Aorta (tissue), 5 donors: ENCODE data around the gene SLC39A13. TPM values are rescaled to one million over a fixed set of nuclear protein-coding genes. Genes with fewer than 3 reads are reported as not detected.

ENCODE experiments used
- ATAC-seq: fragments of 200-7000 bp; cut with Tn5 transposase; one replicate; pipeline ENCODE4 v1.9.1; 2022; ENCODE audit warnings: moderate library complexity; ENCODE audit not compliant: low FRiP score
- DNase-seq, 2 donors: peaks; one replicate each; pipeline ENCODE4 v3.0.0-alpha.2; 2020
- H3K27ac ChIP-seq, 2 donors: one replicate each; pipeline ENCODE4 v1.5.1; 2013; ENCODE audit warnings: low read length in 2 of 2, mild to moderate bottlenecking in 2 of 2, moderate library complexity in 2 of 2, control low read depth in 1 of 2, inconsistent platforms in 1 of 2, low read depth in 1 of 2
- H3K27me3 ChIP-seq, 2 donors: one replicate each; pipeline ENCODE4 v1.6.1; 2013; ENCODE audit warnings: control low read depth in 1 of 2, low read length in 1 of 2, mild to moderate bottlenecking in 1 of 2, moderate library complexity in 1 of 2; ENCODE audit not compliant: insufficient read depth in 2 of 2, control insufficient read depth in 1 of 2
- H3K36me3 ChIP-seq, 2 donors: one replicate each; pipeline ENCODE4 v1.6.1; 2013; ENCODE audit warnings: control low read depth in 1 of 2, low read length in 1 of 2, mild to moderate bottlenecking in 1 of 2; ENCODE audit not compliant: insufficient read depth in 2 of 2, control insufficient read depth in 1 of 2
- H3K4me1 ChIP-seq, 2 donors: one replicate each; pipeline ENCODE4 v1.6.1; 2013; ENCODE audit warnings: low read length in 2 of 2, control low read depth in 1 of 2, mild to moderate bottlenecking in 1 of 2, moderate library complexity in 1 of 2; ENCODE audit not compliant: insufficient read depth in 2 of 2, control insufficient read depth in 1 of 2
- H3K4me3 ChIP-seq, 2 donors: one replicate each; pipeline ENCODE4 v1.5.1; 2013; ENCODE audit warnings: low read length in 2 of 2, control low read depth in 1 of 2, mild to moderate bottlenecking in 1 of 2
- H3K9me3 ChIP-seq: one replicate; pipeline ENCODE4 v1.6.1; 2013; ENCODE audit warnings: mild to moderate bottlenecking, low read length; ENCODE audit not compliant: control insufficient read depth
- WGBS, 2 donors: extraction: QIAGEN DNeasy Blood & Tissue Kit; methylation state at CpG; one replicate each; pipeline ENCODE4 v1.1.7; 2013; 5-methylcytosine and 5-hydroxymethylcytosine counted together
- intact Hi-C, 2 donors: fragments of 100-400 bp; cut with DNase I; formaldehyde crosslinking; loops; one replicate each; pipeline versions ENCODE4 v1.14.2 to v1.15.0; 2022
- polyA plus RNA-seq, 2 donors: library from polyadenylated mRNA; stranded (reverse); fragments of 200-250 nt; gene quantifications; one replicate each; pipeline ENCODE4 v1.2.3, GENCODE V29; 2013
- total RNA-seq, 2 donors: library from RNA; stranded (reverse); fragmentation: NEBNext Ultra II Directional; extraction: Animal tissue kit (Norgen Biotek cat#: 25700); gene quantifications; one replicate each; pipeline ENCODE4 v1.2.1, GENCODE V29; 2021
- donor health status: healthy with polysubstance abuse.
- donor health status: Bipolar disorder and iron deficiency.
- donor health status: DM: no; HTN: no; CAD: no.
- donor health status: DM: no; HTN: no; CAD: no.
- donor health status: DM: yes; HTN: yes; CAD: no.

The SLC39A13 gene
- total and polyA plus RNA-seq, 4 donors: 34.7 to 118 (median 82.0) TPM

DNA sequence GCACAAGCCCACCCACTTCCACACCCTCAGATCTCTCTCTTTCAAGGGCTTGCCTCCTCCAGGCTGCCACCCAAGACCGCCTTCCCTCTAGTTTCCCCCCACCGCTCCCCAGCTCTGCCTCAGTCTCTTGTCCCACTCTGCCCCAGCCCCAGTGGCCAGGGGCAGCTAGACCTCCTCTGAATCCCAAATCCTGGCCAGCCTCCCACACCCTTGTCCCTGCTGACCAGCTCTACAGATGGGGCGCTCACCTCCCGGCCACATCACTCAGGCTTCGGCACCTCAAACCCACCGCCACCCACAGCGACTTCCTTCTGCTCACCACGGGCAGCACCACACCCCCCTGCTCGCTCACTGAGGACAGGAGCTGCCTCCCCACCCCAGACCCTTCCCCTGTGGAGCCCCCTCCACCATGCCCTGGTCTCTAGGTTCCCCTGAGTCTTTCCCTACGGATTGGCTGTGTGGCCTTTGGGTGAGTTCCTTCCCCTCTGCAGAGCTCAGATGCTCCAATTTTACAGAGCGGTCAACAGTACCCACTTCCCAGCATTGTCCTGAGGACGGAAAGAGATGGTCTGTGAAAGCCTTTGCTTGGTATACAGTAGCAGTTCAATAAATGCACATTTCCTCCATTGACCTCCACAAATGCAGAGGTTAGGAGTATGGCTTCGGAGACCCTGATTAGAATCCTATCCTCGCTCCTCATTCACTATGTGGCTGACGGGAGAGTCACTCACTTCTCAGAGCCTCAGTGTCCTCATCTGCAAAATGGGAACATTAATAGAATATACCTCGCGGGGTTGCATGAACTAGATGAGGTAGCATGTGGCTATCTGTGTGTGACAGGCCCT lies 18.6 kb upstream of the SLC39A13 start:
- intact Hi-C loops: no loop called here
- no peak for ATAC-seq
- no peak overlapping the region for H3K27ac ChIP-seq
- no peak overlapping the region for H3K4me3 ChIP-seq
- H3K4me1 ChIP-seq: no peaks in the 10 kb centered on the region
- H3K9me3 ChIP-seq: no peaks in the 10 kb centered on the region
- no peak for DNase-seq
- 89 to 90% methylated on average over 17 of the region's 17 CpGs for WGBS, 2 donors
- H3K27me3 ChIP-seq: no peaks in the 10 kb centered on the region
- no peaks in the 10 kb centered on the region for H3K36me3 ChIP-seq

GRCh38 chr11:47390422-47390760 lies 18.0 kb upstream of the SLC39A13 start:
- DNase-seq (no peak), ATAC-seq (no peak)
- WGBS, 2 donors: 92 to 96% methylated on average over 6 of the region's 6 CpGs
- H3K27me3 ChIP-seq: no peaks in the 10 kb centered on the region
- no peaks in the 10 kb centered on the region for H3K9me3 ChIP-seq
- intact Hi-C loops: no loop called here
- H3K27ac ChIP-seq: no peak overlapping the region
- no peaks in the 10 kb centered on the region for H3K4me1 ChIP-seq
- no peak overlapping the region for H3K4me3 ChIP-seq
- H3K36me3 ChIP-seq: no peaks in the 10 kb centered on the region

DNA sequence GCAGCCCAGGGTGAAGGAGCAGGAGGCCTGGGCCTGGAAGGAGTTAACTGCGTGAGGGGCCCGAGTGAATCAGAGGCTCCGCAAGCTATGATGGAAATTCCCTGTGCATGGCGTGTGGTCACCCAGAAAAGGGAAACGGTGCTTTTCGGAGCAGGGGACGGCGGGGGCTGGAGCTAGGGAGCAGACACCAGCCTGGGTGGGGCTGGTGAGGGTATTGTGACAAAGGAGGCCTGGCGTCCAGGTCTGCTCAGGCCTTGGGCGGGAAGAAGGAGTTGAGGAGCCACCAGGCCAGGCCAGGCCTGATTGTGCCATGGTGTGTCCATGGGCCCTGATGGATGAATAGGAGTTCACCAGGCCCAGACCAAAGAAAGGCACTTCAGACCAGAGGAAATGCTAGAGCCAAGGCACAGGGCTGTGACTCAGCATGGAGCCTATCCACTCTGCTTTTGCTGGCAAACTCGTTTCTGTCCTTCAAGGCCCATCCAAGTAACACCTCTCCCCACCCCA lies 17.3 kb upstream of the SLC39A13 start:
- no peaks in the 10 kb centered on the region for H3K27me3 ChIP-seq
- no peaks in the 10 kb centered on the region for H3K4me1 ChIP-seq
- H3K4me3 ChIP-seq: no peak overlapping the region
- no peak overlapping the region for H3K27ac ChIP-seq
- WGBS, 2 donors: 85% methylated on average over 11 of the region's 11 CpGs
- intact Hi-C loops: no loop called here
- no peaks in the 10 kb centered on the region for H3K36me3 ChIP-seq
- peak in 1 of 2 donors; percentile 86 for DNase-seq
- no peaks in the 10 kb centered on the region for H3K9me3 ChIP-seq
- ATAC-seq: no peak

- no peak overlapping the region for H3K4me3 ChIP-seq
- intact Hi-C loops: no loop called here
- 93 to 94% methylated on average over 15 to 16 of the region's 16 CpGs for WGBS, 2 donors
- no peaks in the 10 kb centered on the region for H3K4me1 ChIP-seq
- H3K27me3 ChIP-seq: no peaks in the 10 kb centered on the region
- no peak for ATAC-seq
- H3K36me3 ChIP-seq: no peaks in the 10 kb centered on the region
- no peak overlapping the region for H3K27ac ChIP-seq
- no peaks in the 10 kb centered on the region for H3K9me3 ChIP-seq
- no peak for DNase-seq
Observed at GRCh38 chr11:47391711-47392432, 16.5 kb upstream of the SLC39A13 start.

DNA sequence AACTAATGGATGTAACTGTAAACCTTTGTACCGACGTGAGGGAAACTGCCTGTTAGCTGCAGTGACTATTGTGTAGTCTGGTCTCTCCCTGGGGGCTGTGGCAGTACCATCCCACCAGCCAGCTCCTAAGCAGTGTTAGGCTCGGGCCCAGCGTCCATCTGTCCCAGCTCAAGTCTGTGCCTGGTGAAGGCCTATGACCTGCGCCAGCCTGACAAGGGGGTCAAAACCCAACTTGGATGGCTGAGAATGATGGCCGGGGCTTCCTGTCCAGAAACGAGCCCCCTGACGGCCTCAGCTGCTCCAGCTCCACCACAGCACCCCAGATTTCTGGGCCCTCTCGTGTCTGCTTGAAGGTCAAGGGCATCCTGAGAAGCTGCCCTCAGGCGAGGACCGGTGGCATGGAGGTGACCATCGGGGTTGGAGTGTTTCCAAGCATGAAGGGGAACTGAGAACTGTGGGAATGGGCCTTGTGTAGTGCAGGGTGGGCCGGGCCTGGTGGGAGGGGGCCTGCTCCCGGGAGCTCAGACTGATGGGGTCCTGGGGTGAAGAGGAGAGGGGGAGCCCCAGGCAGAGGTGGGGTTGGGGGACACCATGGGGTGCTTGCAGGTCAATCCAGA lies 15.7 kb upstream of the SLC39A13 start:
- no peaks in the 10 kb centered on the region for H3K9me3 ChIP-seq
- H3K27me3 ChIP-seq: no peaks in the 10 kb centered on the region
- H3K36me3 ChIP-seq: no peaks in the 10 kb centered on the region
- DNase-seq (no peak), ATAC-seq (no peak)
- intact Hi-C loops: no loop called here
- H3K27ac ChIP-seq: no peak overlapping the region
- H3K4me3 ChIP-seq: no peak overlapping the region
- WGBS, 2 donors: 88% methylated on average over 14 of the region's 14 CpGs
- no peaks in the 10 kb centered on the region for H3K4me1 ChIP-seq

GRCh38 chr11:47393163-47394049 lies 15.0 kb upstream of the SLC39A13 start:
- no peaks in the 10 kb centered on the region for H3K27me3 ChIP-seq
- no peaks in the 10 kb centered on the region for H3K9me3 ChIP-seq
- intact Hi-C loops: no loop called here
- DNase-seq (peak in 1 of 2 donors; percentile 80), ATAC-seq (peak; percentile 54)
- H3K4me1 ChIP-seq: no peaks in the 10 kb centered on the region
- H3K4me3 ChIP-seq: no peak overlapping the region
- no peaks in the 10 kb centered on the region for H3K36me3 ChIP-seq
- WGBS, 2 donors: 81 to 83% methylated on average over 20 of the region's 20 CpGs
- no peak overlapping the region for H3K27ac ChIP-seq

GRCh38 chr11:47394050-47394321 lies 14.4 kb upstream of the SLC39A13 start:
- Histone ChIP-seq H3K4me3 (no peak overlapping the region), H3K27me3 (no peaks in the 10 kb centered on the region), H3K36me3 (no peaks in the 10 kb centered on the region), H3K27ac (no peak overlapping the region), H3K9me3 (no peaks in the 10 kb centered on the region), H3K4me1 (no peaks in the 10 kb centered on the region)
- intact Hi-C loops: no loop called here
- DNase-seq (no peak), ATAC-seq (no peak)
- WGBS, 2 donors: 92 to 95% methylated on average over 9 of the region's 9 CpGs
